ENCODE results near the gene NELL2. TPM values are rescaled to one million over a fixed set of nuclear protein-coding genes. Genes with fewer than 3 reads are reported as not detected.
"Not testable (repeated sequence)": the region's sequence is repeated elsewhere in the genome, so short reads cannot be mapped to it uniquely, and the experiment has no call there.

Gene NELL2
- total and polyA plus RNA-seq, 2 donors (not counting 1 experiment from before 2014, with no cell fraction given), result 0.17 TPM; not detected in 1

DNA sequence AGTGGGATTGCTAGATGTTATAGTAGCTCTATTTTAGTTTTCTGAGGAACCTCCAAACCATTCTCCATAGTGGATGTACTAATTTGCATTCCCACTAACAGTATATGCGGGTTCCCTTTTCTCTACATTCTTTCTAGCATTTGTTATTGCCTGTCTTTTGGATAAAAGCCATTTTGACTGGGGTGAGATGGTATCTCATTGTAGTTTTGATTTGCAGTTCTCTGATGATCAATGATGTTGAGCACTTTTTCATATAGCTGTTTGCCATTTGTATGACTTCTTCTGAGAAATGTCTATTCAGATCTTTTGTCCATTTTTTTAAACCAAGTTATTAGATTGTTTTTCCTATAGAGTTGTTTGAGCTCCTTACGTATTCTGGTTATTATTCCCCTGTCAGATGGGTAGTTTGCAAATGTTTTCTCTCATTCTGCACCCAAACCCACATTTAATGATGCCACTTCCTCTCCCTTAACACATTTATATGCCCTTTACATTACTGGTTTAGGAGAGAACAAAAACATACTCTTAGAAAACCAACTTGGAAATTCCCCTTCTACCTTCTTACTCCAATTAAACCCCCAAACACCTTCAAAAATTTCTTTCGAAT is 48.2 kb downstream of the NELL2 start:
- no peaks in the 10 kb centered on the region for H4K20me1 ChIP-seq (ENCODE audit: control insufficient read depth, extremely low read depth, insufficient read depth, low read length)
- no peaks in the 10 kb centered on the region for H3K36me3 ChIP-seq (ENCODE audit: control insufficient read depth, insufficient read depth, low read length)
- H3K4me2 ChIP-seq (ENCODE audit: extremely low read depth, insufficient read depth, low read length), result no peak overlapping the region
- no peak overlapping the region for H3K27ac ChIP-seq (ENCODE audit: insufficient read depth, low read length)
- H3K79me2 ChIP-seq (ENCODE audit: control insufficient read depth, insufficient read depth, low read length), result no peaks in the 10 kb centered on the region
- no peak for TF ChIP-seq EZH2 (IDR thresholded peaks at IDR 0.05; ENCODE audit: low read length, missing control alignments)
- TF ChIP-seq, protein P1, sequence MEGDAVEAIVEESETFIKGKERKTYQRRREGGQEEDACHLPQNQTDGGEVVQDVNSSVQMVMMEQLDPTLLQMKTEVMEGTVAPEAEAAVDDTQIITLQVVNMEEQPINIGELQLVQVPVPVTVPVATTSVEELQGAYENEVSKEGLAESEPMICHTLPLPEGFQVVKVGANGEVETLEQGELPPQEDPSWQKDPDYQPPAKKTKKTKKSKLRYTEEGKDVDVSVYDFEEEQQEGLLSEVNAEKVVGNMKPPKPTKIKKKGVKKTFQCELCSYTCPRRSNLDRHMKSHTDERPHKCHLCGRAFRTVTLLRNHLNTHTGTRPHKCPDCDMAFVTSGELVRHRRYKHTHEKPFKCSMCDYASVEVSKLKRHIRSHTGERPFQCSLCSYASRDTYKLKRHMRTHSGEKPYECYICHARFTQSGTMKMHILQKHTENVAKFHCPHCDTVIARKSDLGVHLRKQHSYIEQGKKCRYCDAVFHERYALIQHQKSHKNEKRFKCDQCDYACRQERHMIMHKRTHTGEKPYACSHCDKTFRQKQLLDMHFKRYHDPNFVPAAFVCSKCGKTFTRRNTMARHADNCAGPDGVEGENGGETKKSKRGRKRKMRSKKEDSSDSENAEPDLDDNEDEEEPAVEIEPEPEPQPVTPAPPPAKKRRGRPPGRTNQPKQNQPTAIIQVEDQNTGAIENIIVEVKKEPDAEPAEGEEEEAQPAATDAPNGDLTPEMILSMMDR (conservative IDR thresholded peaks at IDR 0.05 in 1 of 2, IDR thresholded peaks at IDR 0.05 in 1 of 2; ENCODE audit: low read depth in 1 of 2, low read length in 2 of 2), result no peak
- no peak overlapping the region for H3K9ac ChIP-seq (ENCODE audit: insufficient read depth, low read length)
- no peak overlapping the region for H2AFZ ChIP-seq (ENCODE audit: low read length)
- DNase-seq (ENCODE audit: low read depth in 2 of 2), result no peak
- no peak overlapping the region for H3K4me3 ChIP-seq (replicated peaks in 1 of 4; ENCODE audit: control extremely low read depth in 1 of 4, insufficient read depth in 1 of 4, low read depth in 3 of 4, low read length in 4 of 4)
- H3K9me3 ChIP-seq (ENCODE audit: control insufficient read depth, insufficient read depth, low read depth, low read length), result no peaks in the 10 kb centered on the region
- no peaks in the 10 kb centered on the region for H3K4me1 ChIP-seq (ENCODE audit: control insufficient read depth, extremely low read depth, insufficient read depth, low read length)
- H3K27me3 ChIP-seq (ENCODE audit: control insufficient read depth, insufficient read depth, low read length), result no peaks in the 10 kb centered on the region

DNA sequence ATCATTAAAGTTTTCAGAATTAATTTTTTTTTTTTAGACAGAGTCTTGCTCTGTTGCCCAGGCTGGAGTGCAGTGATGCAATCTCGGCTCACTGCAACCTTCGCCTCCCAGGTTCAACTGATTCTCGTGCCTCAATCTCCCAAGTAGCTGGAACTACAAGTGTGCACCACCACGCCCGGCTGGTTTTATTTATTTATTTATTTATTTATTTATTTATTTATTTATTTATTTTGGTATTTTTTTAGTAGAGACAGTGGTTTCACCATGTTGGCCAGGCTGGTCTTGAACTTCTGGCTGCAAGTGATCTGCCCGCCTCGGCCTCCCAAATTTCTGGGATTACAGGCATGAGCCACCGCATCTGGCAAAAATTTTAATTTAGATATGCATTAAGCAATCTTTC is 54.4 kb downstream of the NELL2 start:
- H4K20me1 ChIP-seq (ENCODE audit: control insufficient read depth, extremely low read depth, insufficient read depth, low read length); H3K9me3 ChIP-seq (ENCODE audit: control insufficient read depth, insufficient read depth, low read depth, low read length); H3K27ac ChIP-seq (ENCODE audit: insufficient read depth, low read length); H3K79me2 ChIP-seq (ENCODE audit: control insufficient read depth, insufficient read depth, low read length); H3K9ac ChIP-seq (ENCODE audit: insufficient read depth, low read length); H3K4me1 ChIP-seq (ENCODE audit: control insufficient read depth, extremely low read depth, insufficient read depth, low read length); H3K27me3 ChIP-seq (ENCODE audit: control insufficient read depth, insufficient read depth, low read length); H3K4me2 ChIP-seq (ENCODE audit: extremely low read depth, insufficient read depth, low read length); H2AFZ ChIP-seq (ENCODE audit: low read length); H3K36me3 ChIP-seq (ENCODE audit: control insufficient read depth, insufficient read depth, low read length); H3K4me3 ChIP-seq (replicated peaks in 1 of 4; ENCODE audit: control extremely low read depth in 1 of 4, insufficient read depth in 1 of 4, low read depth in 3 of 4, low read length in 4 of 4); DNase-seq (ENCODE audit: low read depth in 2 of 2): not testable (repeated sequence)

DNA sequence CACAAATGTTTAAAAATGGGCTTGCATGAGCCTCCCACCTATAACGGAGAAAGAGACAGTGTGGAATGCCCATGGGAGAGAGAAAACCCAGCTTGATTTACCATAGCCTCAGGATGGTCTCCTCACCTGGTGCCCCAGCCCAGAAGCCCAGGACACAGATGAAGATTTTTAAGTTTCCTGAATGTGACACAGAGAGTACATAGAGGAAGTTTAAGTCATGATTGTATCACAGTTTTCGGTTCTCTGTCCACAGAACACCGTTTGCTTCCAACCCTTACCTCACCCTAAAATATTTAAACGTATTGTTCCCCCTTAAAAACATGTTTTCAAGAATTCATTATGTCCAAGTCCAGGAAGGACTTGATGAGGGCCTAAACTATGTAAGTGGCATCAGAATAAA is 56.2 kb downstream of the NELL2 start:
- Histone ChIP-seq H3K4me1 (ENCODE audit: control insufficient read depth, extremely low read depth, insufficient read depth, low read length) (no peaks in the 10 kb centered on the region), H3K9ac (ENCODE audit: insufficient read depth, low read length) (no peak overlapping the region), H3K4me2 (ENCODE audit: extremely low read depth, insufficient read depth, low read length) (no peak overlapping the region), H3K27ac (ENCODE audit: insufficient read depth, low read length) (no peak overlapping the region), H3K9me3 (ENCODE audit: control insufficient read depth, insufficient read depth, low read depth, low read length) (no peaks in the 10 kb centered on the region), H4K20me1 (ENCODE audit: control insufficient read depth, extremely low read depth, insufficient read depth, low read length) (no peaks in the 10 kb centered on the region), H3K79me2 (ENCODE audit: control insufficient read depth, insufficient read depth, low read length) (no peaks in the 10 kb centered on the region), H3K27me3 (ENCODE audit: control insufficient read depth, insufficient read depth, low read length) (no peaks in the 10 kb centered on the region), H3K36me3 (ENCODE audit: control insufficient read depth, insufficient read depth, low read length) (no peaks in the 10 kb centered on the region), H2AFZ (ENCODE audit: low read length) (no peak overlapping the region), H3K4me3 (replicated peaks in 1 of 4; ENCODE audit: control extremely low read depth in 1 of 4, insufficient read depth in 1 of 4, low read depth in 3 of 4, low read length in 4 of 4) (no peak overlapping the region)
- no peak for DNase-seq (ENCODE audit: low read depth in 2 of 2)
- TF ChIP-seq EZH2 (IDR thresholded peaks at IDR 0.05; ENCODE audit: low read length, missing control alignments), result no peak
- TF ChIP-seq, protein P1 (conservative IDR thresholded peaks at IDR 0.05 in 1 of 2, IDR thresholded peaks at IDR 0.05 in 1 of 2; ENCODE audit: low read depth in 1 of 2, low read length in 2 of 2), result no peak
